CD8-positive, alpha-beta memory T cell (primary cell): ENCODE measurements around the gene TNRC6C. TPM values are rescaled to one million over a fixed set of nuclear protein-coding genes. Genes with fewer than 3 reads are reported as not detected.
A peak's percentile ranks its signal among the peaks of the same experiment; 100 is the strongest.
"Not testable (repeated sequence)": the region's sequence is repeated elsewhere in the genome, so short reads cannot be mapped to it uniquely, and the experiment has no call there.

Experiments
- CTCF ChIA-PET: fragments of 350-600 bp; sonication (Branson Sonifier 250); formaldehyde crosslinking; loops from one replicate; lab custom pipeline; 2021; ENCODE audit warnings: antibody characterized with exemption; lab: Charles Lee
- POLR2A ChIA-PET: fragments of 350-600 bp; sonication (Branson Sonifier 250); formaldehyde crosslinking; loops from one replicate; lab custom pipeline; 2021; ENCODE audit warnings: antibody characterized with exemption; lab: Charles Lee
- DNase-seq, 5 donors: peaks; one replicate each; pipeline versions ENCODE4 v3.0.0 to v3.0.0-alpha.2; 2020 to 2022; ENCODE audit warnings: mixed read lengths in 1 of 5
- H3K27ac ChIP-seq: one replicate; pipeline ENCODE4 v1.7.0; 2013; ENCODE audit warnings: low read depth, mild to moderate bottlenecking, low read length, moderate library complexity
- H3K27me3 ChIP-seq: 2 replicates; pipeline ENCODE4 v1.7.0; 2013; ENCODE audit warnings: low read length, mild to moderate bottlenecking; ENCODE audit not compliant: insufficient read depth, poor library complexity, severe bottlenecking
- H3K36me3 ChIP-seq: 2 replicates; pipeline ENCODE4 v1.7.0; 2013; ENCODE audit warnings: mild to moderate bottlenecking, low read length, moderate library complexity; ENCODE audit not compliant: insufficient read depth
- H3K4me1 ChIP-seq: 2 replicates; pipeline ENCODE4 v1.7.0; 2013; ENCODE audit warnings: mild to moderate bottlenecking, low read length, moderate library complexity; ENCODE audit not compliant: insufficient read depth
- H3K4me3 ChIP-seq: 2 replicates; pipeline ENCODE4 v1.7.0; 2013; ENCODE audit warnings: mild to moderate bottlenecking, low read length
- H3K9me3 ChIP-seq: 2 replicates; pipeline ENCODE4 v1.7.0; 2013; ENCODE audit warnings: mild to moderate bottlenecking, low read length
- H3K27ac Mint-ChIP-seq, 8 donors: one replicate each; pipeline ENCODE4 v1.8.0; 2020 to 2021; ENCODE audit warnings: mixed read lengths in 8 of 8, mild to moderate bottlenecking in 6 of 8, inconsistent platforms in 3 of 8, moderate library complexity in 3 of 8
- H3K27me3 Mint-ChIP-seq, 2 donors: one replicate each; pipeline ENCODE4 v1.8.0; 2020 to 2021; ENCODE audit warnings: mixed read lengths in 2 of 2, mild to moderate bottlenecking in 1 of 2, moderate library complexity in 1 of 2
- H3K36me3 Mint-ChIP-seq, 3 donors: one replicate each; pipeline ENCODE4 v1.8.0; 2020 to 2021; ENCODE audit warnings: mixed read lengths in 3 of 3, inconsistent platforms in 1 of 3, mild to moderate bottlenecking in 1 of 3
- H3K4me1 Mint-ChIP-seq, 3 donors: one replicate each; pipeline ENCODE4 v1.8.0; 2020 to 2021; ENCODE audit warnings: mixed read lengths in 3 of 3, inconsistent platforms in 1 of 3, mild to moderate bottlenecking in 1 of 3
- H3K4me3 Mint-ChIP-seq, 7 donors: one replicate each; pipeline ENCODE4 v1.8.0; 2020 to 2021; ENCODE audit warnings: mixed read lengths in 7 of 7, mild to moderate bottlenecking in 6 of 7, moderate library complexity in 4 of 7, inconsistent platforms in 2 of 7
- H3K9me3 Mint-ChIP-seq, 5 donors: one replicate each; pipeline ENCODE4 v1.8.0; 2020 to 2022; ENCODE audit warnings: mixed read lengths in 5 of 5, mild to moderate bottlenecking in 3 of 5, moderate library complexity in 2 of 5, inconsistent platforms in 1 of 5
- polyA plus RNA-seq: library from polyadenylated mRNA; unstranded; fragments of 300-500 nt; fragmentation: Illumina TruSeq; gene quantifications from one replicate; pipeline ENCODE4 v1.2.3, GENCODE V29; 2021
- total RNA-seq, 2 experiments: library from RNA; stranded (reverse); gene quantifications; one replicate each; pipeline ENCODE4 v1.2.3, GENCODE V29; 2021

TNRC6C gene
- total and polyA plus RNA-seq, 3 experiments from 2014 or later: 7.4 to 28.1 (median 25.9) TPM

DNA sequence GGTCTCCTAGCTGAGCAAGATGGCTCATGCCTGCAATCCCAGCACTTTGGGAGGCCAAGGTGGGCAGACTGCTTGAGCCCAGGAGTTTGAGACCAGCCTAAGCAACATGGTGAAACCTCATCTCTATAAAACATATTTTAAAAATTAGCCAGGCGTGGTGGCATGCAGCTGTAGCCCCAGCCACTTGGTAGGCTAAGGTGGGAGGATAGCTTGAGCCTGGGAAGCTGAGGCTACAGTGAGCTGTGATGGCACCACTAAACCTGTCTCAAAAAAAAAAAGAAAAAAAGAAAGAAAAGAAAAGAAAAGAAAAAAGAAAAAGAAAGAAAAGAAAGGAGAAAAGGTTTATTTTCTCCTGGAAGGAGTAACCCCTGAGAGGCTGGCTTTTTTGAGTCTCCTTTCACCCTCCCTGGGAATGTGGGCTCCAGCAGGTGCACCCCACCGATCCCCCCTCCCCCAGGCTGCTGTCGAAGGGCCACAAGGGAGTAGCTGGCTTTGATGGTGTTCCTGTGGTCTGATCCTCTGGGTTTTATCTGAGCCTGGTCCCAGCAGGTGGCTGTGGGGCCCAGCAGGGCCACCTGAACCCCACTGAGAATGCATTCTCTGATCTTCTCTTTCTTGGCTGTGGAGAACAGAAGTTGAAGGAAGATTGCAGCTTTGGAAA lies 29.9 kb upstream of the TNRC6C start:
- H3K27ac Mint-ChIP-seq: peak overlapping the region in 3 of 8 donors; percentile 34 to 64 (median 54)
- Histone ChIP-seq H3K36me3 (no peaks in the 10 kb centered on the region), H3K9me3 (no peaks in the 10 kb centered on the region), H3K27ac (no peak overlapping the region), H3K4me3 (no peak overlapping the region), H3K4me1 (peaks cover 12% of the 10 kb centered on the region), H3K27me3 (no peaks in the 10 kb centered on the region)
- ChIA-PET POLR2A (no interaction called here), CTCF (interaction anchor here (1.1 kb wide), 1 partner anchor 11 kb away, joined by 3 read pairs; no protein-coding TSS in a partner anchor)
- peaks cover 2 to 3% of the 10 kb centered on the region in 2 donors for H3K27me3 Mint-ChIP-seq
- DNase-seq: no peak
- no peaks in the 10 kb centered on the region for H3K9me3 Mint-ChIP-seq
- H3K4me3 Mint-ChIP-seq: peak overlapping the region in 1 of 7 donors; percentile 43
- H3K36me3 Mint-ChIP-seq: no peaks in the 10 kb centered on the region
- peaks cover 19 to 21% (median 20%) of the 10 kb centered on the region in 3 donors for H3K4me1 Mint-ChIP-seq

DNA sequence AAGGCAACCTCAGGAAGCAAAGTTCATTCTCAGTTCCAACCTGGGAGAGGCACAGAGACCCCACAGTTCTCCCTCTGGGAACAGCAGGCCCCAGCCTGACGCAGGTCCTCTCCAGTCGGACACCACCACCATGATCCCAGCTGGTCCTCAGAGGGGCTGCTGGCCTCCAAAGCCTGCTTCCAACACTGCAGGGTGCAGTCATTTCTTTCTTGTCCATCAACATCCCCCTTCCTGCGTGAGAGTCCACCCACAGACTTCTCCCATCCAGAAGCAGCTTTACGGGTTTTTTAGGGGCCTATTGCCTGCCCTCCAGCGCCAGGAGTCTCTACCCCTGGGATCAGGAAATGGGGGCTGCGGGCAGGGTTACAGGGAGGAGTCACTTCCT lies 29.3 kb upstream of the TNRC6C start:
- Histone ChIP-seq H3K4me3 (no peak overlapping the region), H3K27me3 (no peaks in the 10 kb centered on the region), H3K27ac (no peak overlapping the region), H3K4me1 (peaks cover 12% of the 10 kb centered on the region), H3K9me3 (no peaks in the 10 kb centered on the region), H3K36me3 (no peaks in the 10 kb centered on the region)
- DNase-seq: no peak
- H3K4me1 Mint-ChIP-seq: peaks cover 19 to 21% (median 21%) of the 10 kb centered on the region in 3 donors
- no peaks in the 10 kb centered on the region for H3K9me3 Mint-ChIP-seq
- H3K4me3 Mint-ChIP-seq: peak overlapping the region in 1 of 7 donors; percentile 43
- H3K36me3 Mint-ChIP-seq: no peaks in the 10 kb centered on the region
- peaks cover 2 to 3% of the 10 kb centered on the region in 2 donors for H3K27me3 Mint-ChIP-seq
- ChIA-PET POLR2A (interaction anchor here (0.6 kb wide), 1 partner anchor 979 kb away, joined by 4 read pairs; no protein-coding TSS in a partner anchor), CTCF (interaction anchor here (1.1 kb wide), 1 partner anchor 12 kb away, joined by 3 read pairs; no protein-coding TSS in a partner anchor)
- peak overlapping the region in 3 of 8 donors; percentile 34 to 64 (median 54) for H3K27ac Mint-ChIP-seq

GRCh38 chr17:77929871-77930436 lies 28.5 kb upstream of the TNRC6C start:
- no peak overlapping the region for H3K4me3 ChIP-seq
- no peaks in the 10 kb centered on the region for H3K36me3 ChIP-seq
- no peaks in the 10 kb centered on the region for H3K36me3 Mint-ChIP-seq
- H3K9me3 Mint-ChIP-seq: no peaks in the 10 kb centered on the region
- peak overlapping the region in 3 of 8 donors; percentile 51 to 88 (median 57) for H3K27ac Mint-ChIP-seq
- no peaks in the 10 kb centered on the region for H3K9me3 ChIP-seq
- no peak overlapping the region for H3K4me3 Mint-ChIP-seq
- ChIA-PET CTCF (interaction anchor here (1.2 kb wide), 1 partner anchor 84 kb away, joined by 3 read pairs; no protein-coding TSS in a partner anchor), POLR2A (interaction anchor here (0.6 kb wide), 1 partner anchor 979 kb away, joined by 4 read pairs; no protein-coding TSS in a partner anchor)
- H3K27me3 Mint-ChIP-seq: peaks cover 0 to 9% of the 10 kb centered on the region in 2 donors
- no peaks in the 10 kb centered on the region for H3K27me3 ChIP-seq
- DNase-seq: no peak
- H3K4me1 ChIP-seq: peaks cover 17% of the 10 kb centered on the region
- H3K4me1 Mint-ChIP-seq: peaks cover 22 to 25% (median 24%) of the 10 kb centered on the region in 3 donors
- H3K27ac ChIP-seq: no peak overlapping the region

GRCh38 chr17:77930780-77931768 lies 27.4 kb upstream of the TNRC6C start:
- Histone ChIP-seq H3K27ac (no peak overlapping the region), H3K36me3 (no peaks in the 10 kb centered on the region), H3K4me3 (no peak overlapping the region), H3K4me1 (peaks cover 22% of the 10 kb centered on the region), H3K9me3 (no peaks in the 10 kb centered on the region), H3K27me3 (no peaks in the 10 kb centered on the region)
- CTCF ChIA-PET: interaction anchor here (1.2 kb wide), 1 partner anchor 83 kb away, joined by 3 read pairs; no protein-coding TSS in a partner anchor
- Mint-ChIP-seq H3K27ac (peak overlapping the region in 1 of 8 donors; percentile 92), H3K4me3 (no peak overlapping the region), H3K9me3 (no peaks in the 10 kb centered on the region), H3K27me3 (peaks cover 0 to 9% of the 10 kb centered on the region in 2 donors), H3K4me1 (peaks cover 29 to 35% (median 35%) of the 10 kb centered on the region in 3 donors), H3K36me3 (no peaks in the 10 kb centered on the region)
- no peak for DNase-seq
- POLR2A ChIA-PET: interaction anchor here (1.6 kb wide), 1 partner anchor 27 kb away, joined by 5 read pairs; the partner anchor contains the start of gene TNRC6C

GRCh38 chr17:77933777-77934398 lies 24.6 kb upstream of the TNRC6C start:
- Histone ChIP-seq H3K27me3 (no peaks in the 10 kb centered on the region), H3K4me1 (peaks cover 20% of the 10 kb centered on the region), H3K36me3 (no peaks in the 10 kb centered on the region), H3K9me3 (no peaks in the 10 kb centered on the region), H3K4me3 (no peak overlapping the region), H3K27ac (no peak overlapping the region)
- no peak overlapping the region for H3K4me3 Mint-ChIP-seq
- DNase-seq: no peak
- ChIA-PET CTCF (no interaction called here), POLR2A (no interaction called here)
- H3K27ac Mint-ChIP-seq: peak overlapping the region in 1 of 8 donors; percentile 27
- H3K9me3 Mint-ChIP-seq: no peaks in the 10 kb centered on the region
- H3K36me3 Mint-ChIP-seq: no peaks in the 10 kb centered on the region
- peaks cover 5 to 13% of the 10 kb centered on the region in 2 donors for H3K27me3 Mint-ChIP-seq
- H3K4me1 Mint-ChIP-seq: peaks cover 16 to 26% (median 23%) of the 10 kb centered on the region in 3 donors

- Mint-ChIP-seq H3K27ac (no peak overlapping the region), H3K4me1 (peaks cover 9 to 16% (median 14%) of the 10 kb centered on the region in 3 donors), H3K36me3 (no peaks in the 10 kb centered on the region), H3K9me3 (no peaks in the 10 kb centered on the region), H3K27me3 (peaks cover 5 to 13% of the 10 kb centered on the region in 2 donors), H3K4me3 (no peak overlapping the region)
- Histone ChIP-seq H3K27me3 (no peaks in the 10 kb centered on the region), H3K27ac (no peak overlapping the region), H3K36me3 (no peaks in the 10 kb centered on the region), H3K9me3 (no peaks in the 10 kb centered on the region), H3K4me3 (no peak overlapping the region), H3K4me1 (peaks cover 10% of the 10 kb centered on the region)
- peak in 1 of 5 donors; percentile 28 for DNase-seq
- ChIA-PET CTCF (interaction anchor here (1.0 kb wide), 1 partner anchor 40 kb away, joined by 3 read pairs; no protein-coding TSS in a partner anchor), POLR2A (interaction anchor here (0.7 kb wide), 1 partner anchor 22 kb away, joined by 4 read pairs; no protein-coding TSS in a partner anchor)
Observed at GRCh38 chr17:77935121-77935571, 23.4 kb upstream of the TNRC6C start.

DNA sequence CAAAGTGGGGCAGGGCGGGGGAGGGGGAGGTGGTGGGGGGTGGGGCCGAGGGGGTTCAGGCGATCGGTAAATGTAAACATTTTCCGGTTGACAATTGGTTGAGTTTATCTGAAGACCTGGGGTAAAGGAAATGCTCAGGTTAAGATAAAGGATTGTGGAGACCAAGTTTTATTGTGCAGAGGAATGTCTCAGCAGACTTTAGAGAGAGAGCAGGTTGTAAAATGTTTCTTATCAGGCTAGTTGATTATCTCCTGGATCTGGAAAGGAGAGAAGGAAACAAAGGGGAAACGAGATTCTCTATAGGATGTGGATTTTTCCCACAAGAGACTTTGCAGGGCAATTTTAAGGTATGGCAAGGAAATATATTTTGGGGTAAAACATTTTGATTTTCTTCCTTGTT lies 22.8 kb upstream of the TNRC6C start:
- H3K4me3 ChIP-seq, H3K27ac ChIP-seq, H3K36me3 Mint-ChIP-seq, H3K36me3 ChIP-seq, H3K9me3 ChIP-seq, H3K4me1 ChIP-seq, H3K27me3 ChIP-seq, DNase-seq, H3K27ac Mint-ChIP-seq, H3K4me3 Mint-ChIP-seq, H3K9me3 Mint-ChIP-seq, POLR2A ChIA-PET: not testable (repeated sequence)
- H3K27me3 Mint-ChIP-seq: peaks cover 5 to 13% of the 10 kb centered on the region in 2 donors
- CTCF ChIA-PET: interaction anchor here (0.9 kb wide), 1 partner anchor 41 kb away, joined by 3 read pairs; no protein-coding TSS in a partner anchor
- peaks cover 9 to 16% (median 14%) of the 10 kb centered on the region in 3 donors for H3K4me1 Mint-ChIP-seq
